ENCODE results near the gene SVEP1. TPM values are rescaled to one million over a fixed set of nuclear protein-coding genes. Genes with fewer than 3 reads are reported as not detected.

Gene SVEP1
- total RNA-seq, 2 donors from 2014 or later = 32.0 to 53.6 TPM

- Histone ChIP-seq H3K36me3 (no peaks in the 10 kb centered on the region), H3K27me3 (replicated peaks; ENCODE audit: insufficient read depth) (no peaks in the 10 kb centered on the region), H3K27ac (no peak overlapping the region), H3K4me3 (no peak overlapping the region), H3K9me3 (no peaks in the 10 kb centered on the region), H3K4me1 (ENCODE audit: control insufficient read depth in 1 of 2, low read depth in 2 of 2) (peaks cover 0 to 1% of the 10 kb centered on the region in 2 donors)
- DNase-seq (ENCODE audit: low spot score) (no peak), ATAC-seq (ENCODE audit: insufficient number of reproducible peaks, low FRiP score, low read depth) (no peak)
- no peak for TF ChIP-seq CTCF (IDR thresholded peaks at IDR 0.05)
Observed at GRCh38 chr9:110343551-110343950, 236.0 kb downstream of the SVEP1 start.

GRCh38 chr9:110340306-110340705, 239.2 kb downstream of the SVEP1 start:
- Histone ChIP-seq H3K4me3 (no peak overlapping the region), H3K27me3 (replicated peaks; ENCODE audit: insufficient read depth) (no peaks in the 10 kb centered on the region), H3K4me1 (ENCODE audit: control insufficient read depth in 1 of 2, low read depth in 2 of 2) (peaks cover 0 to 10% of the 10 kb centered on the region in 2 donors), H3K36me3 (no peaks in the 10 kb centered on the region), H3K9me3 (no peaks in the 10 kb centered on the region), H3K27ac (no peak overlapping the region)
- TF ChIP-seq CTCF (IDR thresholded peaks at IDR 0.05) = no peak
- DNase-seq (ENCODE audit: low spot score) = no peak
- no peak for ATAC-seq (ENCODE audit: insufficient number of reproducible peaks, low FRiP score, low read depth)

- ATAC-seq (ENCODE audit: insufficient number of reproducible peaks, low FRiP score, low read depth) = no peak
Observed at GRCh38 chr9:110338143-110338542, 241.4 kb downstream of the SVEP1 start.

GRCh38 chr9:110337727-110338126, 241.8 kb downstream of the SVEP1 start, which contains the start of gene TXNDC8:
TSS of gene TXNDC8 (minus strand) at chr9:110337863.
- no peak within 1 kb of the TSS for H3K27ac ChIP-seq
- TF ChIP-seq CTCF (IDR thresholded peaks at IDR 0.05) = no peak
- H3K4me1 ChIP-seq (ENCODE audit: control insufficient read depth in 1 of 2, low read depth in 2 of 2) = peaks cover 0 to 10% of the 10 kb centered on the region in 2 donors
- H3K27me3 ChIP-seq (replicated peaks; ENCODE audit: insufficient read depth) = no peaks in the 10 kb centered on the region
- DNase-seq (ENCODE audit: low spot score) = no peak
- H3K9me3 ChIP-seq = no peaks in the 10 kb centered on the region
- ATAC-seq (ENCODE audit: insufficient number of reproducible peaks, low FRiP score, low read depth) = no peak
- no peaks in the 10 kb centered on the region for H3K36me3 ChIP-seq
- no peak within 1 kb of the TSS for H3K4me3 ChIP-seq

More at GRCh38 chr9:110338143-110338542, 241.4 kb downstream of the SVEP1 start:
- H3K4me3 ChIP-seq = no peak overlapping the region
- H3K36me3 ChIP-seq = no peaks in the 10 kb centered on the region
- H3K9me3 ChIP-seq = no peaks in the 10 kb centered on the region
- H3K27me3 ChIP-seq (replicated peaks; ENCODE audit: insufficient read depth) = no peaks in the 10 kb centered on the region
- TF ChIP-seq CTCF (IDR thresholded peaks at IDR 0.05) = no peak
- DNase-seq (ENCODE audit: low spot score) = no peak
- H3K27ac ChIP-seq = no peak overlapping the region
- H3K4me1 ChIP-seq (ENCODE audit: control insufficient read depth in 1 of 2, low read depth in 2 of 2) = peaks cover 0 to 10% of the 10 kb centered on the region in 2 donors

- ATAC-seq (ENCODE audit: insufficient number of reproducible peaks, low FRiP score, low read depth) = no peak
- Histone ChIP-seq H3K36me3 (no peaks in the 10 kb centered on the region), H3K9me3 (no peaks in the 10 kb centered on the region), H3K4me1 (ENCODE audit: control insufficient read depth in 1 of 2, low read depth in 2 of 2) (peaks cover 0 to 10% of the 10 kb centered on the region in 2 donors), H3K27me3 (replicated peaks; ENCODE audit: insufficient read depth) (no peaks in the 10 kb centered on the region), H3K4me3 (no peak overlapping the region), H3K27ac (no peak overlapping the region)
- TF ChIP-seq CTCF (IDR thresholded peaks at IDR 0.05) = no peak
- no peak for DNase-seq (ENCODE audit: low spot score)
Observed at GRCh38 chr9:110336363-110336762, 243.2 kb downstream of the SVEP1 start.

Data from thoracic aorta (tissue), 2 donors.